Endothelial cell of umbilical vein (primary cell): ENCODE results near the gene PLEKHG2. TPM values are rescaled to one million over a fixed set of nuclear protein-coding genes. Genes with fewer than 3 reads are reported as not detected.
"Not testable (repeated sequence)": the region's sequence is repeated elsewhere in the genome, so short reads cannot be mapped to it uniquely, and the experiment has no call there.

Source experiments
- BruUV-seq: library from RNA; stranded (reverse); fragments of 400-500 nt; replicated peaks from 2 replicates; lab custom pipeline; 2021; lab: Mats Ljungman, UMichigan
- CTCF ChIA-PET: fragments of 300-600, 350-600 bp; sonication (Branson Sonifier 250); formaldehyde crosslinking; loops from one replicate; lab custom pipeline; 2021; ENCODE audit warnings: antibody characterized with exemption, inconsistent platforms; lab: Charles Lee
- POLR2A ChIA-PET: fragments of 300-600, 350-600 bp; sonication (Branson Sonifier 250); formaldehyde crosslinking; loops from one replicate; lab custom pipeline; 2021; ENCODE audit warnings: antibody characterized with exemption, inconsistent platforms; lab: Charles Lee
- DNase-seq: peaks from one replicate; pipeline ENCODE4 v3.0.0-alpha.2; 2011; ENCODE audit warnings: low read depth, low spot score
- FAIRE-seq: peaks from 2 replicates; lab custom pipeline; 2011; peaks lifted over from hg19 to GRCh38; lab: Jason Lieb, UNC
- H2AFZ ChIP-seq: 2 replicates; pipeline ENCODE4 v1.6.0; 2012; ENCODE audit warnings: low read depth, low read length, control low read depth, inconsistent platforms
- H3K27ac ChIP-seq: 2 replicates; pipeline ENCODE4 v1.5.1; 2011; ENCODE audit warnings: low read depth, mild to moderate bottlenecking, control low read depth, low read length, moderate library complexity; ENCODE audit not compliant: insufficient read depth
- H3K27me3 ChIP-seq, 2 experiments: 2 replicates each; pipeline versions ENCODE4 v1.6.0 to v1.6.1; 2011; ENCODE audit warnings: low read length in 2 of 2, mixed read lengths in 1 of 2; ENCODE audit not compliant: control insufficient read depth in 2 of 2, insufficient read depth in 2 of 2
- H3K36me3 ChIP-seq, 2 experiments: 2 replicates in 1 of 2; 3 replicates in 1 of 2; pipeline ENCODE4 v1.5.1; 2011; ENCODE audit warnings: low read length in 2 of 2, mild to moderate bottlenecking in 1 of 2, moderate library complexity in 1 of 2; ENCODE audit not compliant: control insufficient read depth in 2 of 2, insufficient read depth in 2 of 2; ENCODE audit errors: extremely low read depth in 1 of 2
- H3K4me1 ChIP-seq: 3 replicates; pipeline ENCODE4 v1.5.1; 2011; ENCODE audit warnings: mild to moderate bottlenecking, low read length; ENCODE audit not compliant: control insufficient read depth, insufficient read depth; ENCODE audit errors: extremely low read depth
- H3K4me2 ChIP-seq: 2 replicates; pipeline ENCODE4 v1.6.1; 2011; ENCODE audit warnings: low read length, control low read depth, mixed read lengths; ENCODE audit not compliant: insufficient read depth
- H3K4me3 ChIP-seq, 3 experiments: fragments of 200-600 bp in 1 of 3; sonication (generic), shearing (Covaris generic) in 1 of 3; replicated peaks in 1 of 3; 2 replicates each; pipeline ENCODE4 v1.5.1; 2011 to 2016; ENCODE audit warnings: control low read depth in 3 of 3, low read length in 3 of 3, mild to moderate bottlenecking in 2 of 3, inconsistent platforms in 1 of 3, low read depth in 1 of 3, moderate library complexity in 1 of 3; ENCODE audit not compliant: insufficient read depth in 1 of 3
- H3K79me2 ChIP-seq: 2 replicates; pipeline ENCODE4 v1.6.0; 2012; ENCODE audit warnings: low read length, inconsistent platforms; ENCODE audit not compliant: control insufficient read depth, insufficient read depth
- H3K9ac ChIP-seq: replicated peaks from 2 replicates; pipeline ENCODE3; 2011; ENCODE audit warnings: low read length, control low read depth; ENCODE audit not compliant: insufficient read depth; ENCODE audit errors: extremely low read depth
- H3K9me1 ChIP-seq: replicated peaks from 3 replicates; pipeline ENCODE4 v1.6.0; 2011; ENCODE audit warnings: mild to moderate bottlenecking, low read length; ENCODE audit not compliant: control insufficient read depth, insufficient read depth; ENCODE audit errors: extremely low read depth
- H3K9me3 ChIP-seq: replicated peaks from 2 replicates; pipeline ENCODE4 v1.5.1; 2012; ENCODE audit warnings: low read length, inconsistent platforms; ENCODE audit not compliant: control insufficient read depth, insufficient read depth
- H4K20me1 ChIP-seq: replicated peaks from 2 replicates; pipeline ENCODE3; 2011; ENCODE audit warnings: mild to moderate bottlenecking, low read length; ENCODE audit not compliant: control insufficient read depth, insufficient read depth; ENCODE audit errors: extremely low read depth
- EZH2 ChIP-seq: IDR thresholded peaks from 2 replicates; pipeline ENCODE4 v1.6.1; 2012; ENCODE audit warnings: borderline replicate concordance, low read depth, mild to moderate bottlenecking, moderate library complexity, low read length, inconsistent platforms; ENCODE audit not compliant: severe bottlenecking
- FOS ChIP-seq: IDR thresholded peaks from 2 replicates; pipeline ENCODE4 v1.6.1; 2011; ENCODE audit warnings: mild to moderate bottlenecking, low read length, moderate library complexity, borderline replicate concordance; ENCODE audit not compliant: insufficient read depth
- GATA2 ChIP-seq: IDR thresholded peaks from 2 replicates; pipeline ENCODE4 v1.7.0; 2011; ENCODE audit warnings: low read depth, mild to moderate bottlenecking, moderate library complexity, mixed read lengths, low read length; ENCODE audit not compliant: insufficient read length, insufficient read depth
- MAX ChIP-seq: IDR thresholded peaks from 2 replicates; pipeline ENCODE4 v1.6.1; 2011; ENCODE audit not compliant: insufficient read depth, insufficient read length
- POLR2A ChIP-seq: IDR thresholded peaks from 2 replicates; pipeline ENCODE4 v1.6.1; 2012; ENCODE audit warnings: low read depth, mild to moderate bottlenecking, control low read depth, low read length
- POLR2AphosphoS5 ChIP-seq: IDR thresholded peaks from 2 replicates; pipeline ENCODE4 v1.6.1; 2012; ENCODE audit warnings: low read depth, mild to moderate bottlenecking, control low read depth, low read length, moderate library complexity; ENCODE audit not compliant: insufficient read depth
- dilution Hi-C: fragments of 300-500 bp; cut with MboI; formaldehyde crosslinking; loops from one replicate; pipeline ENCODE4 v1.15.0; 2019; ENCODE audit warnings: low sequenced_read_pairs; ENCODE audit not compliant: extremely low pct_ligation_motif_present
- intact Hi-C: fragments of 100-400 bp; cut with micrococcal nuclease; formaldehyde crosslinking; loops from one replicate; pipeline ENCODE4 v1.10.0; 2022
- polyA plus RNA-seq, 4 experiments: library from polyadenylated mRNA; depleted of rRNA in 3 of 4; stranded (reverse) in 3 of 4; unstranded in 1 of 4; fragments of >200 nt; gene quantifications; 2 replicates each; pipeline versions ENCODE4 v1.2.1 to v1.2.3, GENCODE V29; 2011 to 2012; ENCODE audit warnings: missing spikeins in 1 of 4
- total RNA-seq: library from RNA; stranded (reverse); gene quantifications from 2 replicates; pipeline ENCODE4 v1.2.3, GENCODE V29; 2021
- TF ChIP-seq, protein P1 (sequence below), 2 donors: IDR thresholded peaks; 1 replicate in 1 of 2; 2 replicates in 1 of 2; pipeline ENCODE4 v1.5.1; 2011; ENCODE audit warnings: low read length in 2 of 2, mild to moderate bottlenecking in 2 of 2, moderate library complexity in 2 of 2, control low read depth in 1 of 2, inconsistent platforms in 1 of 2, low read depth in 1 of 2; ENCODE audit not compliant: insufficient read depth in 1 of 2; ENCODE audit errors: extremely low read depth in 1 of 2

The PLEKHG2 gene
- total and polyA plus RNA-seq, 2 donors (not counting 3 experiments of a cell fraction or from before 2014, with no cell fraction given): 44.7 to 74.1 TPM

DNA sequence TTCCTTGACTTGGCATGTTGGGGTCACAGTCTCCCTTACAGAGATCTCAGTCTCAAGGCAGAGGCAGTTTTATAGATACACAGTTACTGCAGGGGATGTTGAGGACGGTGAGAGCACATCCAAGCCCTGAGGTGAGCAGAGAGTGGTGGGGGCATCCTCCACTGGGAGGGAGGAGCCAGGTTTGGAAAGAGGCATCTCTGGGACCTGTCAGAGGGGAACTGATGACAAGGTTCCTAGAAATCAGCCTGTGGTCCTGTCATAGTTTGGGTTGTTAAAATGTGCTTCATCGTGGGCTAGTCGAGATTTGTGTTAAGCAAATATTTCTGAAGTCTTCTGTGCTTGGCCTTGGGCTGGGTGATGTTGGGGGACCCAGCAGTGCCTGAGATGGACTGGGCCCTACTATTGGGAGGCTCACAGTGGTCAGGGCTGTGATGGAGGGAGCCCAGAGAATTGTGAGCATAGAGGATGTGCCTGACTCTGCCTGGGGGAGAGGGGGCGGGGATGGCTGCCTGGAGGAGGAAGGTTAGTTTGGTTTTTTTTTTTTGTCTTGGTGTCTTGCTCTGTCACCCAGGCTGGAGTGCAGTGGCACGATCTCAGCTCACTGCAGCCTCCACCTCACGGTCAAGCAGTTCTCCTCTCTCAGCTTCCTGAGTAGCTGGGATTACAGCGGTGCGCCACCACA is 36.8 kb downstream of the PLEKHG2 start:
- H3K36me3 ChIP-seq: peaks cover 6 to 19% of the 10 kb centered on the region in 2 experiments
- no peak overlapping the region for H3K4me3 ChIP-seq
- H3K9me1 ChIP-seq: no peaks in the 10 kb centered on the region
- BruUV-seq: no TSS peak
- no peak overlapping the region for H3K4me2 ChIP-seq
- DNase-seq (no peak), FAIRE-seq (no peak)
- POLR2A ChIA-PET: interaction anchor here (0.7 kb wide), 1 partner anchor 90 kb away, joined by 3 read pairs; no protein-coding TSS in a partner anchor
- TF ChIP-seq GATA2 (no peak), POLR2AphosphoS5 (no peak), EZH2 (no peak), POLR2A (no peak), MAX (no peak), FOS (no peak)
- TF ChIP-seq, protein P1, sequence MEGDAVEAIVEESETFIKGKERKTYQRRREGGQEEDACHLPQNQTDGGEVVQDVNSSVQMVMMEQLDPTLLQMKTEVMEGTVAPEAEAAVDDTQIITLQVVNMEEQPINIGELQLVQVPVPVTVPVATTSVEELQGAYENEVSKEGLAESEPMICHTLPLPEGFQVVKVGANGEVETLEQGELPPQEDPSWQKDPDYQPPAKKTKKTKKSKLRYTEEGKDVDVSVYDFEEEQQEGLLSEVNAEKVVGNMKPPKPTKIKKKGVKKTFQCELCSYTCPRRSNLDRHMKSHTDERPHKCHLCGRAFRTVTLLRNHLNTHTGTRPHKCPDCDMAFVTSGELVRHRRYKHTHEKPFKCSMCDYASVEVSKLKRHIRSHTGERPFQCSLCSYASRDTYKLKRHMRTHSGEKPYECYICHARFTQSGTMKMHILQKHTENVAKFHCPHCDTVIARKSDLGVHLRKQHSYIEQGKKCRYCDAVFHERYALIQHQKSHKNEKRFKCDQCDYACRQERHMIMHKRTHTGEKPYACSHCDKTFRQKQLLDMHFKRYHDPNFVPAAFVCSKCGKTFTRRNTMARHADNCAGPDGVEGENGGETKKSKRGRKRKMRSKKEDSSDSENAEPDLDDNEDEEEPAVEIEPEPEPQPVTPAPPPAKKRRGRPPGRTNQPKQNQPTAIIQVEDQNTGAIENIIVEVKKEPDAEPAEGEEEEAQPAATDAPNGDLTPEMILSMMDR (IDR thresholded peaks at IDR 0.05; ENCODE audit: extremely low read depth in 1 of 2, insufficient read depth in 1 of 2, low read depth in 1 of 2, low read length in 2 of 2): no peak
- no peak overlapping the region for H3K9ac ChIP-seq
- dilution Hi-C loops (no loop called here), intact Hi-C loops (loop anchor here (10.0 kb wide), 1 partner anchor 86 kb away; the partner anchor contains the start of gene EID2B)
- no peak overlapping the region for H3K27ac ChIP-seq
- H4K20me1 ChIP-seq: no peaks in the 10 kb centered on the region
- no peaks in the 10 kb centered on the region for H3K27me3 ChIP-seq
- H2AFZ ChIP-seq: no peak overlapping the region
- H3K9me3 ChIP-seq: no peaks in the 10 kb centered on the region
- peaks cover 85% of the 10 kb centered on the region for H3K79me2 ChIP-seq
- CTCF ChIA-PET: no interaction called here
- peaks cover 20% of the 10 kb centered on the region for H3K4me1 ChIP-seq

- DNase-seq, H4K20me1 ChIP-seq, H3K27ac ChIP-seq, intact Hi-C loops, H3K9ac ChIP-seq, H3K27me3 ChIP-seq, H3K9me1 ChIP-seq, POLR2A ChIA-PET, H3K4me3 ChIP-seq, CTCF ChIA-PET, FAIRE-seq, H2AFZ ChIP-seq, H3K4me2 ChIP-seq, BruUV-seq, H3K9me3 ChIP-seq, dilution Hi-C loops: not testable (repeated sequence)
- H3K79me2 ChIP-seq: peaks cover 73% of the 10 kb centered on the region
- peaks cover 18% of the 10 kb centered on the region for H3K4me1 ChIP-seq
- peaks cover 6 to 19% of the 10 kb centered on the region in 2 experiments for H3K36me3 ChIP-seq
Observed at GRCh38 chr19:39451257-39451656, 38.8 kb downstream of the PLEKHG2 start.
